Stomach (tissue), 9 donors: Measurements from ENCODE around the gene ETS1. TPM values are rescaled to one million over a fixed set of nuclear protein-coding genes. Genes with fewer than 3 reads are reported as not detected.

Experiments
- DNase-seq, 2 donors: peaks; one replicate each; pipeline versions ENCODE4 v3.0.0 to v3.0.0-alpha.2; 2013 to 2019
- H3K27ac ChIP-seq, 5 donors: fragments of 200-600 bp in 4 of 5; sonication (generic) in 4 of 5; one replicate each; pipeline ENCODE4 v1.5.1; 2013 to 2019; ENCODE audit warnings: mild to moderate bottlenecking in 1 of 5, moderate library complexity in 1 of 5
- H3K27me3 ChIP-seq, 3 donors: fragments of 200-600 bp; sonication (generic); one replicate each; pipeline ENCODE4 v1.5.1; 2017 to 2019; ENCODE audit warnings: mixed run types in 1 of 3
- H3K36me3 ChIP-seq, 4 donors: fragments of 200-600 bp; sonication (generic); 1 replicate in 3 of 4; 2 replicates in 1 of 4; pipeline ENCODE4 v1.5.1; 2016 to 2019
- H3K4me1 ChIP-seq, 4 donors: fragments of 200-600 bp; sonication (generic); one replicate each; pipeline ENCODE4 v1.5.1; 2016 to 2019
- H3K4me3 ChIP-seq, 4 donors: fragments of 200-600 bp; sonication (generic) in 3 of 4; one replicate each; pipeline ENCODE4 v1.5.1; 2016 to 2019; ENCODE audit warnings: mild to moderate bottlenecking in 1 of 4
- H3K9me3 ChIP-seq, 4 donors: fragments of 200-600 bp; sonication (generic); one replicate each; pipeline ENCODE4 v1.5.1; 2016 to 2019
- CTCF ChIP-seq, 7 experiments: fragments of 450-650 bp in 4 of 7; fragments of 200-600 bp in 3 of 7; sonication (generic) in 3 of 7; IDR thresholded peaks; one replicate each; pipeline ENCODE4 v1.5.1; 2016 to 2019; ENCODE audit warnings: antibody characterized with exemption in 7 of 7, control low read depth in 2 of 7, mild to moderate bottlenecking in 1 of 7
- EP300 ChIP-seq: sonication (generic); formaldehyde crosslinking; IDR thresholded peaks from one replicate; pipeline ENCODE4 v1.6.1; 2017; ENCODE audit warnings: antibody characterized with exemption
- POLR2A ChIP-seq, 4 donors: fragments of 450-650 bp; IDR thresholded peaks; one replicate each; pipeline ENCODE4 v1.6.1; 2016; ENCODE audit warnings: antibody characterized with exemption in 4 of 4, control low read depth in 2 of 4, mild to moderate bottlenecking in 1 of 4, moderate library complexity in 1 of 4
- POLR2AphosphoS5 ChIP-seq, 3 donors: sonication (generic); formaldehyde crosslinking; IDR thresholded peaks; one replicate each; pipeline ENCODE4 v1.6.1; 2016; ENCODE audit warnings: antibody characterized with exemption in 3 of 3
- WGBS, 5 donors: extraction: QIAGEN DNeasy Blood & Tissue Kit in 3 of 5; methylation state at CpG; one replicate each; pipeline versions ENCODE4 v1.1.5 to v1.1.7; 2013 to 2018; 5-methylcytosine and 5-hydroxymethylcytosine counted together
- intact Hi-C: fragments of 100-400 bp; cut with DNase I; formaldehyde crosslinking; loops from one replicate; pipeline ENCODE4 v1.15.1; 2023; ENCODE audit warnings: low total_unique reads
- polyA plus RNA-seq, 3 donors: library from polyadenylated mRNA; stranded (reverse); fragments of 200-250 nt; gene quantifications; one replicate each; pipeline ENCODE4 v1.2.3, GENCODE V29; 2013
- total RNA-seq, 5 donors: library from RNA; depleted of rRNA; stranded (reverse); fragments of >200 nt; gene quantifications; one replicate each; pipeline versions ENCODE4 v1.1.0 to v1.2.3, GENCODE V29; 2014 to 2016
- donor health status: healthy with polysubstance abuse.
- donor health status: Bipolar disorder and iron deficiency.
- donor health status: healthy.

ETS1 gene
- total and polyA plus RNA-seq, 8 donors, result 7.0 to 72.5 (median 22.5) TPM

GRCh38 chr11:128536506-128536905 is 50.9 kb downstream of the ETS1 start:
- H3K27me3 ChIP-seq, result no peaks in the 10 kb centered on the region
- WGBS, 5 donors, result 90 to 100% (median 94%) methylated on average over 1 of the region's 1 CpG

GRCh38 chr11:128535468-128536457 is 51.6 kb downstream of the ETS1 start:
- H3K27me3 ChIP-seq, result no peaks in the 10 kb centered on the region
- no peak overlapping the region for H3K4me3 ChIP-seq
- intact Hi-C loops, result no loop called here
- H3K9me3 ChIP-seq, result no peaks in the 10 kb centered on the region
- H3K27ac ChIP-seq, result no peak overlapping the region
- TF ChIP-seq CTCF (IDR thresholded peaks at IDR 0.05), result no peak
- no peak for TF ChIP-seq EP300
- no peak for TF ChIP-seq POLR2AphosphoS5 (IDR thresholded peaks at IDR 0.05)
- TF ChIP-seq POLR2A (IDR thresholded peaks at IDR 0.05), result no peak
- peaks cover 0 to 3% (median 0%) of the 10 kb centered on the region in 4 donors for H3K4me1 ChIP-seq
- H3K36me3 ChIP-seq, result no peaks in the 10 kb centered on the region
- no peak for DNase-seq
- 82 to 100% (median 85%) methylated on average over 1 of the region's 1 CpG for WGBS, 5 donors

More at GRCh38 chr11:128536506-128536905, 50.9 kb downstream of the ETS1 start:
- intact Hi-C loops, result no loop called here
- Histone ChIP-seq H3K4me1 (no peaks in the 10 kb centered on the region), H3K9me3 (no peaks in the 10 kb centered on the region), H3K4me3 (no peak overlapping the region), H3K36me3 (no peaks in the 10 kb centered on the region), H3K27ac (no peak overlapping the region)
- TF ChIP-seq POLR2AphosphoS5 (IDR thresholded peaks at IDR 0.05) (no peak), EP300 (no peak), CTCF (IDR thresholded peaks at IDR 0.05) (no peak), POLR2A (IDR thresholded peaks at IDR 0.05) (no peak)
- DNase-seq, result no peak

GRCh38 chr11:128533472-128533871 is 53.9 kb downstream of the ETS1 start:
- no peaks in the 10 kb centered on the region for H3K27me3 ChIP-seq
- WGBS, 5 donors, result 95 to 99% (median 97%) methylated on average over 2 of the region's 2 CpGs

GRCh38 chr11:128532572-128533091 is 54.7 kb downstream of the ETS1 start:
- Histone ChIP-seq H3K9me3 (no peaks in the 10 kb centered on the region), H3K4me1 (peaks cover 0 to 8% (median 0%) of the 10 kb centered on the region in 4 donors), H3K36me3 (no peaks in the 10 kb centered on the region), H3K4me3 (no peak overlapping the region), H3K27ac (no peak overlapping the region), H3K27me3 (no peaks in the 10 kb centered on the region)
- 39 to 80% (median 61%) methylated on average over 6 of the region's 6 CpGs for WGBS, 5 donors
- no peak for DNase-seq
- intact Hi-C loops, result no loop called here
- no peak for TF ChIP-seq POLR2A (IDR thresholded peaks at IDR 0.05)
- TF ChIP-seq POLR2AphosphoS5 (IDR thresholded peaks at IDR 0.05), result no peak
- TF ChIP-seq EP300, result no peak

More at GRCh38 chr11:128533472-128533871, 53.9 kb downstream of the ETS1 start:
- DNase-seq, result no peak
- Histone ChIP-seq H3K4me1 (peaks cover 0 to 8% (median 0%) of the 10 kb centered on the region in 4 donors), H3K4me3 (no peak overlapping the region), H3K9me3 (no peaks in the 10 kb centered on the region), H3K27ac (no peak overlapping the region), H3K36me3 (no peaks in the 10 kb centered on the region)
- TF ChIP-seq POLR2AphosphoS5 (IDR thresholded peaks at IDR 0.05), result no peak
- intact Hi-C loops, result no loop called here

- H3K27me3 ChIP-seq, result no peaks in the 10 kb centered on the region
- peak in 1 of 2 donors; percentile 48 for DNase-seq
- H3K27ac ChIP-seq, result no peak overlapping the region
- H3K36me3 ChIP-seq, result no peaks in the 10 kb centered on the region
- TF ChIP-seq POLR2AphosphoS5 (IDR thresholded peaks at IDR 0.05) (no peak), EP300 (no peak), CTCF (IDR thresholded peaks at IDR 0.05) (no peak), POLR2A (IDR thresholded peaks at IDR 0.05) (no peak)
- peaks cover 0 to 8% (median 0%) of the 10 kb centered on the region in 4 donors for H3K4me1 ChIP-seq
- no peaks in the 10 kb centered on the region for H3K9me3 ChIP-seq
- intact Hi-C loops, result no loop called here
- 67 to 83% (median 80%) methylated on average over 5 of the region's 5 CpGs for WGBS, 5 donors
- H3K4me3 ChIP-seq, result no peak overlapping the region
Measured at GRCh38 chr11:128532016-128532571, 55.3 kb downstream of the ETS1 start.
